NCI-H2196 treated with DMSO at 0.1 percent for 48 hours (cell line): ENCODE results near the gene SLC40A1.

ENCODE experiments used
- DNase-seq: peaks from one replicate; lab custom pipeline; 2025; ENCODE audit not compliant: unreplicated experiment; lab: John Stamatoyannopoulos, UW

SLC40A1 gene

GRCh38 chr2:189516546-189516945, 64.0 kb downstream of the SLC40A1 start:
- no peak for DNase-seq

GRCh38 chr2:189515264-189515663, 65.3 kb downstream of the SLC40A1 start:
- DNase-seq: no peak

- DNase-seq: no peak
These were observed 66.5 kb downstream of the SLC40A1 start for GRCh38 chr2:189514104-189514503.

GRCh38 chr2:189512879-189513278, 67.7 kb downstream of the SLC40A1 start:
- DNase-seq: no peak

GRCh38 chr2:189511960-189512319, 68.6 kb downstream of the SLC40A1 start:
- no peak for DNase-seq

GRCh38 chr2:189511210-189511959, 69.2 kb downstream of the SLC40A1 start:
- DNase-seq: no peak
